Stimulated activated CD8-positive, alpha-beta memory T cell treated with anti-CD3 and anti-CD28 coated beads, Interleukin-12 subunit alpha, Interleukin-12 subunit beta, amount 100 ng/mL, for 1 hour (primary cell): ENCODE results near the gene KIAA0753.

Source experiments
- DNase-seq: peaks from one replicate; pipeline ENCODE4 v3.0.0-alpha.2; 2020; ENCODE audit warnings: low read depth

The KIAA0753 gene

DNA sequence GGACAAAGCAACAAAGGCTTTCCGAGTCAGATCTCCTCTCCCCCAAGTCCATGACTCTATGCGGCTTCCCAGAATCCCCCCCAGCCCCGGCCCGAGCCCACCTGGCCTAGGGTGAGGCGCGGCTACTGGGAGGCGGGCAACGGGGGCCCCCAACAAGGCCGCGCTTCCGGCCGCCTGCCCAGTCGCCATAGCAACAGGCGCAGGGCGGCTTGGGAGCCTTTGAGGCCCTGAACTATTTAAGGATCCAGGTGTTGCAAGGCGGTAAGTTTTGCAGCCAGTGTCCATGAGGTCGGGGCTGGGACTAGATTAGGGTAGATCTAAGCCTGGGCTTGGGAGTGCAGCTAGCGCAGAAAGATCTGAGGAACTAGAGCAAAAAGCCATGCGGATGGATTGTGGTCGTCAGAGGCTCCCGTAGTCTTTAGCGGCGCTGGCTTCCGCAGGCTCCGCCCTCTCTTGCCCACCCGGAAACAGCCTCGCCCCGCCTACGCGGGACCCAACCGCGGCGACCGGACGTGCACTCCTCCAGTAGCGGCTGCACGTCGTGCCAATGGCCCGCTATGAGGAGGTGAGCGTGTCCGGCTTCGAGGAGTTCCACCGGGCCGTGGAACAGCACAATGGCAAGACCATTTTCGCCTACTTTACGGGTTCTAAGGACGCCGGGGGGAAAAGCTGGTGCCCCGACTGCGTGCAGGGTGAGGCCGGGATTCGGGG lies at the start of gene KIAA0753, which contains the start of gene TXNDC17:
TSS of gene KIAA0753 (minus strand) at position 176 of the 711 bp plus-strand sequence. CDS start 5,608 bp downstream, outside the sequence.
TSS of gene TXNDC17 (plus strand) at position 525 of the 711 bp plus-strand sequence. CDS start at position 548, 23 bp downstream.
- peak; percentile 85 for DNase-seq

- DNase-seq = no peak
Measured at GRCh38 chr17:6688944-6689343, 48.4 kb upstream of the KIAA0753 start.

GRCh38 chr17:6686026-6686425 lies 45.5 kb upstream of the KIAA0753 start:
- DNase-seq = no peak

DNA sequence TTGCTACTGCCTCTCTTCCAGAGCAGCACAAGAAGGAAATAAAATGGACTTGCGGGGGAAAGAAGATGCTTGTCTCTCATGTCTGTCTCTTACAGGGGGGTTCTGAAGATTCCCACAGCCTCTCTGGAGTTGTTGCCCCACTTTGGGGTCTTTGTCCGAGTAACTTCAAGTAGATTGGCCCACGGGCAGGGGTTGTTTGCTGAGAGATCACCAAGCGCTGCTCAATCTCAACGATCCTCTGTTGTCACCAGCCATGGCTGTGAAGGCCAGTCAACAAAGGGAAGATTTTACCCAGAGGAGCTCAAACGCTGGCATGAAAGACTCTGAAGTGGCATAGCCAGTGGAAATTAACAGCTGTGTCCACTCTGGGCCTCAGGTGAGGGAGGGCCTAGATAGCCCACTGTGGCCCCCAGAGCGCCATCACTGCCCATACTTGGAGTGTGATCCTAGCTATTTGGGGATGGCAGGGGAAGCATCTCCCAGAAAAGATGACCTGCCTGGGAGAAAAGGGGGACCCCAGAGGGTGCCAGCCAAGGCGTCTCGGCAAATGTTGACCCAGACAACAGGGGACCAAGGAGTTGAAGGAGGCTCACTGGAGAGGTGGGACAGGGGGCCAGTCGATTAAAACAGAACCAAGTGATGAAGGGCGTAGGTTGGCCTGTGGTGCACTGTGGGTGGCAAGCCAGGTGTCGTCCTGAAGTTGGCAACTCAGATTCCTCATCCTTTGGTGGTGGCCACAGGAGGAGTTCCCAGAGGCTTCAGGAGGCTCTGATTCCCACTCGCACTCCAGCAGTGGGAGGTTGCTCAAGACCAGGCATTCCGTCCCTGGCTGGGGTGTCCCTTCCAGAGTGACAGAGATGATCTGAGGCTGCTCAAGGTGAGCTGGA lies 44.6 kb upstream of the KIAA0753 start:
- DNase-seq = no peak

DNA sequence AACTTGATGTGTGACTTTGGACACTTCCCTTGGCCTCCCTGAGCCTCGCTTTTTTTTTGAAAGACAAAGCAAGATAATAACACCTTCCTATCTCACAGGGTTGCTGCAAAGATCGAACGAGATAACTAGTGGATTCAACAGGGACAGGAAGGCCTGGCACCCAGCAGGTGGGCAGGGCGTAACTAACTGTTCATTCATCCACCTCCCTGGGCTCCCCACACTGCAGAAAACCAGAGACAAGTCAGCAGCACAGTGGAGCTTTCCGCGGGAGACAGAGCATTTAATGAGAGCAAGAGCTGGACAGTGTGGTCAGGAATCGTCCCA lies 43.9 kb upstream of the KIAA0753 start:
- DNase-seq = no peak

DNA sequence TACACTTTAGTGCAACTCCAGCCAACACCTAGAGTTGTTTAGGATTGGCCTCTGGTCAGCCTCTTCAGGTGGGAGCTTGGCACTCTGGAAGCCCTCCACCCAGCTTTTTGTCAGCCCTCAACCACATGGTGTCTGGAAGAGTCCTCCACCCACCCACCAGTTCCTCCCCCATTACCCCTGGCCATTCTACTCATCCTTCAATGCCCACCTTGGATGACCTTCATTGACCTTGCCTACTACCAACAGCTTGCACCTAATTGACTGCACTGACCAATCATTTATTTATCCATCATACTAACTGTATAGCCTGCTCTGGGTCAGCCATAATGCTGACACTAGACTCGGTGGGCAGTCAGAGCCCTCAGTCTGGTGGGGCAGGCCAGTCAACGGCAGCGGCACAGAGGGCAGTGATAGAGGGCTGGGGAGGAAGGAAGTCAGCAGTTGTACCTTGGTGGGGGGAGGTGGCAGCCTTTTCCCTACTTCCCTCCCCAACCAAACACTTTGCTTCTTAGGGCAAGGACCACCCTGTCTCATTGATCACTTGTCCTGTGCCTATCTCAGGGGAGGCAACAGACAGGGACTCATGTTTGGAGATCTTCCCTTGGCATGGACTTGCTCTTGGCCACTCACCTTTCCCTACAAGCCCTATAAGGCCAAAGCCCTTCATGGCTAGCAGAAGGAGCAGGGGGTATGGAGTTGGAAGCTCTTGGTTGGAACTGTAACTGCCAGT lies 43.4 kb upstream of the KIAA0753 start:
- no peak for DNase-seq

- no peak for DNase-seq
Measured at GRCh38 chr17:6683081-6683684, 42.7 kb upstream of the KIAA0753 start.

- DNase-seq = no peak
Measured at GRCh38 chr17:6682339-6682738, 41.8 kb upstream of the KIAA0753 start.

GRCh38 chr17:6681671-6682070 lies 41.2 kb upstream of the KIAA0753 start:
- no peak for DNase-seq

- no peak for DNase-seq
Measured at GRCh38 chr17:6681176-6681575, 40.7 kb upstream of the KIAA0753 start.

DNA sequence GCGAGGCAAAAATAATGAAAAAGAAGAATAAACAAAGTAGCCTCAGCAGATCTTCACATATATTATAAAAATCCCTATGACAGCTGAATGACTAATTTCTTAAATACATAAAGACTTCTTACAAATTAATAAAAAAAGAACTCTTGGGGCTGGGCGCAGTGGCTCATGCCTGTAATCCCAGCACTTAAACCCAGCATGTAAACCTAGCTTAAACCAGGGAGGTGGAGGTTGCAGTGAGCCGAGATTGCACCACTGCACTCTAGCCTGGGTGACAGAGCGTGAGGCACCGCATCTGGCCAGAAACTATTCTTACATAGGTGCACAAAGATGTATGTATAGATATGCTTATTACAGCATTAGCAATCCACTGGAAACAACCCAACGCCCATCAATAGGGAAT lies 38.7 kb upstream of the KIAA0753 start:
- DNase-seq = no peak

DNA sequence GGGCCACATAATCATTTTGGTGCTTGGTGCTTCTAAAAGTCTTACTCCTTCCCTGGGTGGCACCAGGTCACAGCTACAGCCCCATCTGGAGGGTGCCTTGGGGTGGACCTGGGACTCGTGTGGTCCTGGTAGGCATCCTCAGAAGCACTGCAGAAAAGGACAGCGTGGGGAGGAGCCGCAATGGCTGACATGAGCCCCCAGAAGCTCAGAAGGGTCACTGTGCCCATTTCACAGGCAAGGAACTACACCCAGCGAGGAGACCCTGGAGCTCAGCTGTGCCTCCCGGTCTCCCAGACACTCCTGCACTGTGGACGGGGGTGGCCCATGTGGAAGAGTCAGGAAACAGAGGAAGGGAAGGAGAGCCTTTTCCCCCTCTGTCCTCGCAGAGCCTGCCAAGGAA lies 37.4 kb upstream of the KIAA0753 start:
- no peak for DNase-seq

DNA sequence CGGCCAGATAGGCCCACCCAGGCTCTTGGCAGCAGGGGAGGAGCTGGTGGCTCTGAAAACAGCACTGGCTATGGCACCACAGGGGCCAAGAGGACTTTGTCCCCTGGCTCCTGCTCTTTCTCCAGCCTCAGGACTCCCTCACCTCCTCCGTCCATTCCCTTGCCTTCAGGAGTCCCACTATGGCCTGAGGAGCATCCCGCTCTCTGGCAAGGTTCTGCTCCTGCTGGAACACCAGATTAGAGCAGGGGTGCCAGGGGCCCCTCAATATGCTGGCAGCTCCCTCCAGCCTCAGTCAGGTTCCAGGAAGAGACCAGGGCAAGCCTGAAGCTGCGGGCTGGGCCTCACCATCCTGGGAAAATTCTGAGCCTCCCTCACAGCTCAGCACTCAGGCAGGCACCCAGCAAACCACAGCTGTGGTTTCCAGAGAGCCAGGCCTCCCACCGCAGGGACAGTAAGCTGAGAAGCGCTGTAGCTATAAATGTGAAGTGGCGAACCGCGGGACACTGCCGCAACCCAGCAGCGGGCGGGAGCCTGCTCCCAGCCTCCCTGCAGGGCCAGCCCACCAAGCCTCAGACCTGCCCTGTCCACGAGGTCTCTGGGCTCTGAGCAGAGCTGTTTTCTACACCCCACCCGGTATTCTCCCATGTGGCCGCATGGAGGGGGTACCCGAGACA lies 36.8 kb upstream of the KIAA0753 start:
- no peak for DNase-seq

DNA sequence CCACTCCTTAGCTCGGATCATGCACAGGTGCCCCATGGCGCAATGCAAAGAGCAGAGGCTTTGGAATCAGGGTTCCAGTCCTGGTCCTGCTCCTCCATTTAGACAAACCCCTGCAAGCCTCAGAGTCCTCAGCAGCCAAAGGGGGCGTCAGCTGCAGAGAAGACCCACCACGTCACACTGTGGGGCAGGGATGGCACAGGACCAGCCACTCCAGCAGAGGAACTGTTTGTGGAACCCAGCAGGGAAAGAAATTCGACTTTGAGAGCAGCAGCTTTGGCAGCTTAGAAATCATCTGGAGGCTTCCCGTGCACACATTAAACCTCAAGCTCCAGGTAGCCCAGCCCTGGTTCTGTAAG lies 36.3 kb upstream of the KIAA0753 start:
- DNase-seq = no peak

GRCh38 chr17:6675201-6675825 lies 34.8 kb upstream of the KIAA0753 start:
- DNase-seq = no peak

DNA sequence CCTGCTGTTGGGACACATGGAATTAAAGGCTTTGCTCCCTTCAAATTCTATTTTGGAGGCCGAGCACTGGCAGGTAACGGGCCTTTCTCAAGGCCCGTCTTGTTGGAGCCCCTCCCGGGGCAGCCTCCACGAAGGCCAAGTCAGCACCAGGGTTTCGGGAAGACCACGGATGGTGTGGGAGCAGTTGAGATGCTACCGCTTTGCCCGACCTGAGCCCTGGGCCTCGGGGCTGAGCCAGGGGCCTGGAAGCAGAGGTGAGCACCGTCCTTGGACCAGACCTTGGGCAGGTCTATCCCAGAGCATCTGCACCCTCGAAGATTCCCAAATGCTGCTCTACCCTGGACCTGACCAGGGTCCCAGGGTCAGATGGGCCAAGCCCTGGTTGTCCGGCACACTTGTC lies 34.1 kb upstream of the KIAA0753 start:
- DNase-seq = no peak

DNA sequence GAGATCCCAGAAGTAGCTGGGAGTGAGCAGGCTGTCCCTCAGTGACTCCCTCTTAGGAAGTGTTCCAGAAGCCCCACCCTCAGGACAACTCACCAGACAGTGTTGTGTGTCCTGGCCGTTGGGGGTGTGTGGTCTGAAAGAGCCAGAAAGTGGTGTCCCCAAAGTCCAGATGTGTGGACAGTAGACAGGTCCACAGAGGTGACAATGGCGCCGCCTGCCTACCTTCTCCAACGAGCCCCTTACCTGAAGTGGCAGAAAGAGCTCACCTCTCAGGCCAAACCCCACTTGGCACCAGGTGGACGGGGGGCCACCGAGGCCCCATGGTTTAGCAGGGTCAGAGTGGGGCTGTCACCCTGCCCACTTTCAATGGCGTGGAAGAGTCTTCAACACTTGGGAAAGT lies 30.9 kb upstream of the KIAA0753 start:
- no peak for DNase-seq

- DNase-seq = no peak
Measured at GRCh38 chr17:6670999-6671398, 30.5 kb upstream of the KIAA0753 start.

- DNase-seq = no peak
Measured at GRCh38 chr17:6670571-6670970, 30.1 kb upstream of the KIAA0753 start.

DNA sequence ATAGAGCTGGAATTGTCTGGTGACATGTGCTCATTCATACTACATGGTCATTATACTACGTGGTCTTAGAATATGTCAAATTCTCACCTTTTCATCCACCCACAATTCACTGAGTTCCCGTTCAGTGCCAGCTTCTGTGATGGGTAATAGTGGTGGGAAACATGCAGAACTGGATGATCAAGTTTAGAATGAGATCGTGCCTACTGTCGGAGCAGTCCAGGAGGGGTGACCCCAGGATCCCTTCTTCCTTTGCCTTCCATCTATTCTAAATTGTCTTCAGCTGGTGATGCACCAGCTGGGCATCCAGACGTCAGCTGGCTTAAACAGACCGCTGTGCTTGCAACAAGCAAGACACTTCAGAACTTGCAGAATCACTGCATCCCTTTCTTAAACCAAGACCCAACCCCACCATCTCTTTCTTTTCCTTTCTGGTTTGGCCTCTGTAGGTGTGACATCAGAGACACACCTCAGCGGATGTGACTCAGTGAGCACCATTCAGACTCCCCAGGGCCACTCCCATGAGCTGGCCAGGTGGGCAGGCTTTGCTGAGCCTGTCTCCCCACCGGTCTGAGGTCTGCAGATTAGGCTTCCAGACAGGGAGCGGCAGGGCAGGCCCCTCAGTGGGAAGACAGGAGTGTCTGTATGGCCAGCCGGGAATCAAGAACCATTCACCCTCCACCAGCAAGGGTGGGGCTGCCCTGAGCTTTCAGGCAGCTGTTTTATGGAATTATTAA lies 29.1 kb upstream of the KIAA0753 start:
- no peak for DNase-seq
